Subcutaneous adipose tissue (tissue), 4 donors: Measurements from ENCODE around the gene TMEM120B. TPM values are rescaled to one million over a fixed set of nuclear protein-coding genes. Genes with fewer than 3 reads are reported as not detected.

Experiments
- total RNA-seq, 4 donors: library from RNA; depleted of rRNA; stranded (reverse); fragments of >200 nt; gene quantifications; one replicate each; pipeline ENCODE4 v1.1.0, GENCODE V29; 2016
- TF ChIP-seq, protein P1 (sequence below): fragments of 450-650 bp; IDR thresholded peaks from one replicate; pipeline ENCODE4 v1.5.1; 2016; ENCODE audit warnings: low read depth, mild to moderate bottlenecking, control low read depth, antibody characterized with exemption, moderate library complexity

Gene TMEM120B
- 10 to 100 TPM in 1 of 4 donors, 1 to 10 TPM in 3; 2.7 to 15.4 (median 3.2) TPM for total RNA-seq

DNA sequence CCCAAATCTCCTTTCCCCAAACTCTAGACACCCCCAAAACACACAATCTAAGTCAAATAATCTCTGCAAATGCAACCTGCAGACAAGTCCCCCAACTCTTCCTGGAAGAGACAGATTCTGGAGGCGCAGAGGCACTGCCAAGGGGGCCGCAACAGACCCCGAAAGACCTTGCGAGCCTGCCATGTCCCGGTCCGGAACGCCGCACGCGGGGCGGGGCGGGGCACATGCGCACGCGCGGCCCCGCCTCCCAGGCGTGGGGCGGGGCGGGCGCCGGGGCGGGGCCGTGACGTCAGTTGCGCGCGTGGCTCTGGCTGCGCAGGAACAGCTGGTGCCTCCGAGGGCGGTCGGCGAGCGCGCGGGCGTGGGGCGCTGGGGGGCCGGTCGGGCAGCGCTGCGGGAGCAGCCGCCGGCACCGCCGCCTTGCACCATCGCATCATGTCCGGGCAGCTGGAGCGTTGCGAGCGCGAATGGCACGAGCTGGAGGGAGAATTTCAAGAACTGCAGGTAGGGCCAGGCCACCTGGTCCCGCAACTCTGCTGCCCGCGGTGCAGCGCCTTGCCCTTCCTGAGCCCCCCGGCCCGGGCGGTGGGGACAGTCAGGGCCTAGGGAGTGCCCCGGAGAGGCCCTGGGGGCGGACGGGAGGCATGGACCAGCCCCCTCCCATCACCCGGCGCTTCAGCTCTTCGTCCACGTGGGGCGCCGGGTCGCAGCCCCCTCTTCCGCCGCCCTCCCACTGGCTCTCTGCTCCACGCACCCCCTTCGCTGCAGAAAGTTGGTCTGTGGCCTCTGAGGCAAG, at the start of gene TMEM120B:
TMEM120B (plus strand) TSS at position 292 of the 796 bp plus-strand sequence; CDS start at position 436, 144 bp downstream.
- TF ChIP-seq, protein P1, sequence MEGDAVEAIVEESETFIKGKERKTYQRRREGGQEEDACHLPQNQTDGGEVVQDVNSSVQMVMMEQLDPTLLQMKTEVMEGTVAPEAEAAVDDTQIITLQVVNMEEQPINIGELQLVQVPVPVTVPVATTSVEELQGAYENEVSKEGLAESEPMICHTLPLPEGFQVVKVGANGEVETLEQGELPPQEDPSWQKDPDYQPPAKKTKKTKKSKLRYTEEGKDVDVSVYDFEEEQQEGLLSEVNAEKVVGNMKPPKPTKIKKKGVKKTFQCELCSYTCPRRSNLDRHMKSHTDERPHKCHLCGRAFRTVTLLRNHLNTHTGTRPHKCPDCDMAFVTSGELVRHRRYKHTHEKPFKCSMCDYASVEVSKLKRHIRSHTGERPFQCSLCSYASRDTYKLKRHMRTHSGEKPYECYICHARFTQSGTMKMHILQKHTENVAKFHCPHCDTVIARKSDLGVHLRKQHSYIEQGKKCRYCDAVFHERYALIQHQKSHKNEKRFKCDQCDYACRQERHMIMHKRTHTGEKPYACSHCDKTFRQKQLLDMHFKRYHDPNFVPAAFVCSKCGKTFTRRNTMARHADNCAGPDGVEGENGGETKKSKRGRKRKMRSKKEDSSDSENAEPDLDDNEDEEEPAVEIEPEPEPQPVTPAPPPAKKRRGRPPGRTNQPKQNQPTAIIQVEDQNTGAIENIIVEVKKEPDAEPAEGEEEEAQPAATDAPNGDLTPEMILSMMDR = no peak

DNA sequence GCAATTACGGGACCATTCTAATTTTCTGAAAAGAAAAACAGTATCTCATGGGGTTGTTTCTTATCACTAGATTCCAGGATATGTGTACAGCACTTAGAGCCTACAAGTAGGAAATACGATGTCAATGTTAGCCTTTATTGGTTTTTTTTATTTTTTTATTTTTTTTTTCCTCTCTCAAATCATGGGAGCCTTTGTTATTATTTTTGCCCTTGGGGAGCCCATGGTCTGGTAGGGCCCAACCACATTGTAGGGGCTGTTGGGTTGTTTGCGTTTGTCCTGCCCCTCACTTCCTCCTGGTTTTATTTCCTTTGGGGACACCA, 49.0 kb upstream of the TMEM120B start:
- TF ChIP-seq, protein P1 = no peak

DNA sequence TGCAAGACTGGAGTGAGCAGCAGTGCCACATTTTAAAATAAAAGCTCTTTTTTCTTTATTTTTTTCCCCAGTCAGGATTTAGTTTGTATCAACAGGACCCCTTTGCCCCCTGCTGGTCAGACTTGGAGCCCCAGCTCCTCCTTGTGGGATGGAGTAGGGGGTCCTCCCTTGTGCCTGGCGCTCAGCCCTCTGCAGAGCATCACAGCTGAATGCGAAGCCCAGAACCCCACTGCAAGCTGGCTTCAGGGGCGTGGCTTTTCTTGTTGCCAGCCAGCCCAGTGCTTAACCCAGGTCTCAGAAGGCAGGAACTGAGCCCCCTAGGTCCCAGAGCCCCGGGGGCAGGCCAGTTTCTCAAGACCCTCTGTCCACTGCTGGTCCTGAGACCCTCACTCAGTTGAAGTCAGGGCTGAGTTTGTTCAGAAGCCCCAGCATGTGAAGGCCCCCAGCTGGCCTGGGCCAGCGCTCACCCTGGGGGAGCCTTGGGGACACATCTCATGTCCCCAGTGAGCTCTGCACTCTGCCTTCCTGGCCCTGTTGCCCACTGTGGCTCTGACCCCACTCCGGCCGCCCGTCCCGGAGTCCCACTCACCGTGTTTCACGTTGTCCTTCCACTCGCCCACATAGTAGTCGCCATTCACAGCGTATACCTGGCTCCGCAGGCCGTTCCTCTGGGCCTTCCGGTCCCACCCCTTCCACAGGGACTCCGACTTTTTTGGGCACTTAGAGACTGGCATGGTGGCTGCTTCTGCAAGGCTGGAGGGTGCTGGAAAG, 43.6 kb upstream of the TMEM120B start:
- TF ChIP-seq, protein P1 = no peak

DNA sequence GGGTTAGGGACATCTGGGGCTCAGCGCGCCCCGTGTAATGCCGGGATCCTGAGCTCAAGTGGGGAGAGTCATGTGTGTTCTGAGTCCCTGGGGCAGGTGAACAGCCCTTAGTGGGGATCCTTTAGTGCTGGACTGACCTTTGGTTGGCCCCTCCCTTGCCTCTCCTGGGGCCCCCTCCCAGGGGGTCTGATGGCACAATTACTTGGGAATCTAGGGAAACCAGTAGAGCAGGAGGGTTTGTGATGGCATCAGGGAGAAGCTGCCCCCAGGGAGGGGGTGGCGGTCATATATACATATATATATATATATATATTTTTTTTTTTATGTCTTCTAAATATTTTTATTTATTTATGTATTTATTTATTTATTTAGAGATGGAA, 43.0 kb upstream of the TMEM120B start, which contains the start of gene MORN3:
MORN3 (minus strand) TSS at position 134 of the 380 bp plus-strand sequence. CDS start 171 bp downstream, outside the sequence.
- TF ChIP-seq, protein P1 = no peak

DNA sequence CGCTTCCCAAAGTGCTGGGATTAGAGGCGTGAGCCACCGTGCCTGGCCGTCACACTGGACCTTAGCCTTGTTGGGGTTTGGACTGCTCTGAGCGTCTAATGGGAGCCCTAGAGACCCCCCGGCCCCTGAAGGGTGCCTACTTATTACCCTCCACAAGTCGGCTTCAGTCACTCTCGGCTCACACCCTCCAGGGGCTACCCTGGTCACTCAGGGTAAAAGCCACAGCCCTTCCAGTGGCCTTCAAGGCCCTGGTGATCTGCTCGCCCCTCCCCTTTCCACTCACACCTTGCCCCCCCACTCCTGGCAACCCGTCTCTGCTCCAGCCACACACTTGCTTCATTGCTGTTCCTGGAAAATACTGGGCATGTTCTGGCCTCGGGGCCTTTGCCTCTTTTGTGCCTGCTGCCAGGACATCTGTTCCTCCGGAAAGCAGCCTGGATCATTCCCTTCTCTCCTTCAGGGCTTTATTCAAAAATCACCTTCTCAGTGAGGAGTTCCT, 39.5 kb upstream of the TMEM120B start:
- TF ChIP-seq, protein P1 = no peak

DNA sequence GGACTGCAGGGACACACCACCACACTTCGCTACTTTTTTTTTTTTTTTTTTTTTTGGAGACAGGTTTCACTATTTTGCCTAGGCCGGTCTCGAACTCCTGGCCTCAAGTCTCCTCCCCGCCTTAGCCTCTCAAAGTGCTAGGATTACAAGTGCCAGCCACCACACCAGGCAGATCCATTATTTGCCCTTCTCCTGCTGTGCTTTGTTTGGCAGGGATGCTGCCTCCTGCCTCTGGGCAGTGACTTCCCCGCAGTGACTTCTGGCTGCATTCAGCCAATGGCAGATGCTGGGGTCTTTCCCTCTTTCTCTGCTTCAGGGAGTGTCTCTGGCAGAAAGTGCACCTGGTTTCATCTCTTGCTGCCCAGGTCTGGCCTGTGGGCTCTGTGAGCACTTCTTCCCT, 36.4 kb upstream of the TMEM120B start:
- TF ChIP-seq, protein P1 = no peak

DNA sequence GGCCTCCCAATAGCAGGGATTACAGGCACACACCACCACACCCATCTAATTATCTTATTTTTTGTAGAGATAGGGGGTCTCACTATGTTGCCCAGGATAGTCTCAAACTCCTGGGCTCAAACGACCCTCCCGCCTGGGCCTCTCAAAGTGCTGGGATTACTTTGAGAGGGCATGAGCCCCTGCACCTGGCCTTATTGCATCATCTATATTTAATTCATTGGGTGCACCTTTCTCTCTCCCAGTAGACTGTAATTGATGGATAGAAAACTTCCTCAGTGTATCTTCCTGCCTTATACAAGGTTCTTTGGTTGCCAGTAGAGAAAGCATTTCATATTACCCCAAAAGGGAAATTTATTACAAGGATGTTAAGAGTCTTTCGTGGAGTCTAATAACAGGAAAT, 34.2 kb upstream of the TMEM120B start:
- TF ChIP-seq, protein P1 = no peak
